Panc1 (cell line): ENCODE data around the gene CNGA3.
A peak's percentile ranks its signal among the peaks of the same experiment; 100 is the strongest.

ENCODE experiments used
- REST ChIP-seq, 2 experiments: IDR thresholded peaks; 2 replicates each; pipeline ENCODE4 v1.6.1; 2011 to 2012; ENCODE audit warnings: low read depth in 2 of 2, control low read depth in 1 of 2, low read length in 1 of 2, mild to moderate bottlenecking in 1 of 2, moderate library complexity in 1 of 2; ENCODE audit not compliant: insufficient read depth in 1 of 2
- TCF7L2 ChIP-seq: IDR thresholded peaks from 2 replicates; pipeline ENCODE4 v1.6.1; 2011; ENCODE audit warnings: mild to moderate bottlenecking, low read depth, low read length, inconsistent platforms
- TF ChIP-seq, protein P1 (sequence below): fragments of 450-650 bp; IDR thresholded peaks from 2 replicates; pipeline ENCODE4 v1.5.1; 2017; ENCODE audit warnings: mild to moderate bottlenecking

GRCh38 chr2:98412751-98413458 lies 66.6 kb downstream of the CNGA3 start:
- TF ChIP-seq REST (IDR thresholded peaks at IDR 0.05; ENCODE audit: insufficient read depth in 1 of 2, low read depth in 2 of 2, low read length in 1 of 2) (no peak), TCF7L2 (no peak)
- TF ChIP-seq, protein P1, sequence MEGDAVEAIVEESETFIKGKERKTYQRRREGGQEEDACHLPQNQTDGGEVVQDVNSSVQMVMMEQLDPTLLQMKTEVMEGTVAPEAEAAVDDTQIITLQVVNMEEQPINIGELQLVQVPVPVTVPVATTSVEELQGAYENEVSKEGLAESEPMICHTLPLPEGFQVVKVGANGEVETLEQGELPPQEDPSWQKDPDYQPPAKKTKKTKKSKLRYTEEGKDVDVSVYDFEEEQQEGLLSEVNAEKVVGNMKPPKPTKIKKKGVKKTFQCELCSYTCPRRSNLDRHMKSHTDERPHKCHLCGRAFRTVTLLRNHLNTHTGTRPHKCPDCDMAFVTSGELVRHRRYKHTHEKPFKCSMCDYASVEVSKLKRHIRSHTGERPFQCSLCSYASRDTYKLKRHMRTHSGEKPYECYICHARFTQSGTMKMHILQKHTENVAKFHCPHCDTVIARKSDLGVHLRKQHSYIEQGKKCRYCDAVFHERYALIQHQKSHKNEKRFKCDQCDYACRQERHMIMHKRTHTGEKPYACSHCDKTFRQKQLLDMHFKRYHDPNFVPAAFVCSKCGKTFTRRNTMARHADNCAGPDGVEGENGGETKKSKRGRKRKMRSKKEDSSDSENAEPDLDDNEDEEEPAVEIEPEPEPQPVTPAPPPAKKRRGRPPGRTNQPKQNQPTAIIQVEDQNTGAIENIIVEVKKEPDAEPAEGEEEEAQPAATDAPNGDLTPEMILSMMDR, result peak; percentile 83
